Colonic mucosa (tissue), 4 donors: ENCODE measurements around the gene TCF20. TPM values are rescaled to one million over a fixed set of nuclear protein-coding genes. Genes with fewer than 3 reads are reported as not detected.

ENCODE experiments used
- DNase-seq: peaks from one replicate; pipeline ENCODE4 v3.0.0-alpha.2; 2020
- H3K27ac ChIP-seq: fragments of 200-600 bp; one replicate; pipeline ENCODE4 v1.8.0; 2021
- H3K27me3 ChIP-seq: fragments of 200-600 bp; one replicate; pipeline ENCODE4 v1.8.0; 2021
- H3K36me3 ChIP-seq: fragments of 200-600 bp; one replicate; pipeline ENCODE4 v1.8.0; 2021
- H3K4me1 ChIP-seq: fragments of 200-600 bp; one replicate; pipeline ENCODE4 v1.8.0; 2021; ENCODE audit warnings: mild to moderate bottlenecking
- H3K4me3 ChIP-seq: fragments of 200-600 bp; one replicate; pipeline ENCODE4 v1.8.0; 2021
- H3K9ac ChIP-seq, 2 donors: one replicate each; pipeline ENCODE4 v1.7.0; 2013; ENCODE audit warnings: control low read depth in 2 of 2, low read depth in 2 of 2, low read length in 2 of 2
- H3K9me3 ChIP-seq: fragments of 200-600 bp; one replicate; pipeline ENCODE4 v1.8.0; 2021
- intact Hi-C: fragments of 100-400 bp; cut with DNase I; formaldehyde crosslinking; loops from one replicate; pipeline ENCODE4 v1.14.1; 2022
- total RNA-seq, 2 donors: library from RNA; stranded (reverse); fragmentation: NEBNext Ultra II Directional in 1 of 2; extraction: Animal tissue kit (Norgen Biotek cat#: 25700) in 1 of 2; gene quantifications; one replicate each; pipeline ENCODE4 v1.2.1, GENCODE V29; 2021
- TF ChIP-seq, protein P1 (sequence below): fragments of 200-600 bp; IDR thresholded peaks from one replicate; pipeline ENCODE4 v1.8.0; 2022; ENCODE audit warnings: antibody characterized with exemption, mild to moderate bottlenecking
- donor health status: healthy.
- donor health status: DM: no; HTN: no; CAD: no.
- donor health status: DM: no; HTN: no; CAD: no.

TCF20 gene
- total RNA-seq, 2 donors from 2014 or later = 52.9 to 62.0 TPM

DNA sequence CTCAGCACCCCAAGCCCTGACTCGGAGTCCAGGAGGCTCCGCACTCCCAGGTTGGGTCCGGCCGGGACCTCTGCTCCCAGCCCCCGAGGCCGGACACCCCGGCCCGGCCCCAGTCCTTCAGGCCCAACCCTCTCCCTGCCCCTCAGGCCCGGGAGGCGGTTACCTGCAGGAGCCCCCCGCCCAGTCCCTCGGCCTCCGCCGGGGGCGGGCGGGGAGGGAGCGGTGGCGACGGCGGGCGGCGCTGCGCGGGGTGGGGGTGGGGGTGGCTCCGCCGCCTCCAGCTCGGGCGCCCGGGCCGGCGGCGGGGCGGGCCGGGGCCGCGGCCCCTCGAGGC lies 310 bp downstream of the TCF20 start:
- no peaks in the 10 kb centered on the region for H3K27me3 ChIP-seq
- H3K36me3 ChIP-seq = no peaks in the 10 kb centered on the region
- H3K4me1 ChIP-seq = peaks cover 10% of the 10 kb centered on the region
- intact Hi-C loops = no loop called here
- H3K4me3 ChIP-seq = peak overlapping the region; percentile 96
- H3K9me3 ChIP-seq = no peaks in the 10 kb centered on the region
- peak overlapping the region; percentile 87 to 94 for H3K9ac ChIP-seq
- no peak for DNase-seq
- peak overlapping the region; percentile 91 for H3K27ac ChIP-seq
- TF ChIP-seq, protein P1, sequence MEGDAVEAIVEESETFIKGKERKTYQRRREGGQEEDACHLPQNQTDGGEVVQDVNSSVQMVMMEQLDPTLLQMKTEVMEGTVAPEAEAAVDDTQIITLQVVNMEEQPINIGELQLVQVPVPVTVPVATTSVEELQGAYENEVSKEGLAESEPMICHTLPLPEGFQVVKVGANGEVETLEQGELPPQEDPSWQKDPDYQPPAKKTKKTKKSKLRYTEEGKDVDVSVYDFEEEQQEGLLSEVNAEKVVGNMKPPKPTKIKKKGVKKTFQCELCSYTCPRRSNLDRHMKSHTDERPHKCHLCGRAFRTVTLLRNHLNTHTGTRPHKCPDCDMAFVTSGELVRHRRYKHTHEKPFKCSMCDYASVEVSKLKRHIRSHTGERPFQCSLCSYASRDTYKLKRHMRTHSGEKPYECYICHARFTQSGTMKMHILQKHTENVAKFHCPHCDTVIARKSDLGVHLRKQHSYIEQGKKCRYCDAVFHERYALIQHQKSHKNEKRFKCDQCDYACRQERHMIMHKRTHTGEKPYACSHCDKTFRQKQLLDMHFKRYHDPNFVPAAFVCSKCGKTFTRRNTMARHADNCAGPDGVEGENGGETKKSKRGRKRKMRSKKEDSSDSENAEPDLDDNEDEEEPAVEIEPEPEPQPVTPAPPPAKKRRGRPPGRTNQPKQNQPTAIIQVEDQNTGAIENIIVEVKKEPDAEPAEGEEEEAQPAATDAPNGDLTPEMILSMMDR = no peak

GRCh38 chr22:42269432-42270175 lies 849 bp downstream of the TCF20 start:
- Histone ChIP-seq H3K36me3 (no peaks in the 10 kb centered on the region), H3K27me3 (no peaks in the 10 kb centered on the region), H3K9me3 (no peaks in the 10 kb centered on the region), H3K27ac (peak overlapping the region; percentile 91), H3K4me3 (peak overlapping the region; percentile 96), H3K4me1 (peaks cover 10% of the 10 kb centered on the region), H3K9ac (peak overlapping the region; percentile 87 to 94)
- peak; percentile 87 for DNase-seq
- intact Hi-C loops = loop anchor here (10.0 kb wide), 1 partner anchor 105 kb away; no protein-coding TSS in a partner anchor
- TF ChIP-seq, protein P1 = no peak

GRCh38 chr22:42268852-42269410 lies 1.5 kb downstream of the TCF20 start:
- peaks cover 10% of the 10 kb centered on the region for H3K4me1 ChIP-seq
- intact Hi-C loops = loop anchor here (10.0 kb wide), 1 partner anchor 104 kb away; no protein-coding TSS in a partner anchor
- no peaks in the 10 kb centered on the region for H3K27me3 ChIP-seq
- no peak for DNase-seq
- H3K4me3 ChIP-seq = peak overlapping the region; percentile 96
- peak overlapping the region; percentile 87 to 94 for H3K9ac ChIP-seq
- H3K27ac ChIP-seq = peak overlapping the region; percentile 91
- no peaks in the 10 kb centered on the region for H3K36me3 ChIP-seq
- H3K9me3 ChIP-seq = no peaks in the 10 kb centered on the region
- TF ChIP-seq, protein P1 = no peak

GRCh38 chr22:42265321-42265720 lies 5.1 kb downstream of the TCF20 start:
- Histone ChIP-seq H3K4me1 (no peaks in the 10 kb centered on the region), H3K27ac (no peak overlapping the region), H3K27me3 (no peaks in the 10 kb centered on the region)

DNA sequence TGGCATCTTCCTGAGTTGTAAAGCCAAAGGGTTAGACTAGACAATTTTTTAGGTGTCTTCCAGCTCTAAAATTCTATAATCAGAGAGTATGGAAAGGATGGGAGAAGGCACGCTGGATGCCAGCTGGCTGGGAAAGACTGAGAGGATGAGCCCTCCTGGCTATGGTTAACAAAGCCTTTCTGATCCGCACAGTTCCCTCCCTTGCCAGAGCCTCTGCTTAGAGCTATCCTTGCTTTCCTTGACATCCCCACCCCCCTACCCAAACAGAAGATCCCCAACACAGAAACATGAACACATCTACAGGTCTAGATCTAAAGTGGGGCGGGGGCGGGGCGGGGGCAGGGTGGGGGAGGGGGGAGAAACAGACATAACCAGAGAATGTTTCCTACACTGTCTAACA lies 6.5 kb downstream of the TCF20 start:
- TF ChIP-seq, protein P1 = no peak

More at GRCh38 chr22:42265321-42265720, 5.1 kb downstream of the TCF20 start:
- H3K9ac ChIP-seq = no peak overlapping the region
- H3K4me3 ChIP-seq = no peak overlapping the region
- DNase-seq = no peak
- intact Hi-C loops = loop anchor here (10.0 kb wide), 1 partner anchor 101 kb away; no protein-coding TSS in a partner anchor
- H3K9me3 ChIP-seq = no peaks in the 10 kb centered on the region
- no peaks in the 10 kb centered on the region for H3K36me3 ChIP-seq
- TF ChIP-seq, protein P1 = no peak

More for the DNA sequence above, 6.5 kb downstream of the TCF20 start:
- H3K27me3 ChIP-seq = no peaks in the 10 kb centered on the region
- H3K9ac ChIP-seq = no peak overlapping the region
- no peak overlapping the region for H3K27ac ChIP-seq
- H3K36me3 ChIP-seq = no peaks in the 10 kb centered on the region
- intact Hi-C loops = loop anchor here (10.0 kb wide), 1 partner anchor 99 kb away; no protein-coding TSS in a partner anchor
- DNase-seq = no peak
- H3K9me3 ChIP-seq = no peaks in the 10 kb centered on the region
- H3K4me1 ChIP-seq = no peaks in the 10 kb centered on the region
- H3K4me3 ChIP-seq = no peak overlapping the region
